ENCODE measurements around the gene NEUROD6. TPM values are rescaled to one million over a fixed set of nuclear protein-coding genes. Genes with fewer than 3 reads are reported as not detected.

NEUROD6 gene
- polyA plus RNA-seq, 1 donor (not counting 4 experiments of a cell fraction or from before 2014, with no cell fraction given), result not detected

DNA sequence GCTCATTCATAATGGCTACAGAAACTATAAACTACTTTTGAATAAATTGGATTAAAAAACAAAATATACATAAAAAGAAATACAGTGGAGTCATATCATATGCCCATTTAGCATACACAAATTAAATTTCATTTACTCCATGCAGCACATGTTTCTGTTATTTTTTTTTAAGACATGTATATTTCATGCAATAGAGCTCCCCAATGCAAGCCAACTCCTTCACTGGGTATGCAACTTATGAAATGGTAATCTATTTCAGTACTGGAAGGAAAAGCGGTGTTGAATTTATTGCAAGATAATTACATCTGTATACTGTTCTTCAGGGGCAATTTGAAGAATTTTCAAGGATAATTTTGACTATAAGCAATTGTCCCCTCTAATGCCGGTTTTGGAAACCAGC is 49.9 kb downstream of the NEUROD6 start:
- Histone ChIP-seq H3K27me3 (ENCODE audit: control insufficient read depth, extremely low read depth, insufficient read depth, low read length) (no peaks in the 10 kb centered on the region), H3K27ac (ENCODE audit: control insufficient read depth, insufficient read depth, low read length) (no peak overlapping the region), H3K4me1 (ENCODE audit: control insufficient read depth, extremely low read depth, insufficient read depth, low read length) (no peaks in the 10 kb centered on the region), H3K4me2 (ENCODE audit: control insufficient read depth, extremely low read depth, insufficient read depth, low read depth, low read length) (no peak overlapping the region), H2AFZ (ENCODE audit: control insufficient read depth, low read length) (no peak overlapping the region), H3K36me3 (ENCODE audit: control insufficient read depth in 2 of 2, extremely low read depth in 1 of 2, insufficient read depth in 2 of 2, low read length in 2 of 2) (no peaks in the 10 kb centered on the region), H3K4me3 (ENCODE audit: control insufficient read depth in 2 of 3, extremely low read depth in 1 of 3, insufficient read depth in 2 of 3, low read depth in 1 of 3, low read length in 3 of 3) (no peak overlapping the region), H4K20me1 (ENCODE audit: control insufficient read depth, extremely low read depth, insufficient read depth, low read length) (no peaks in the 10 kb centered on the region), H3K9ac (ENCODE audit: control insufficient read depth, extremely low read depth, insufficient read depth, low read length) (no peak overlapping the region), H3K9me3 (ENCODE audit: control insufficient read depth, low read depth, low read length) (no peaks in the 10 kb centered on the region), H3K79me2 (ENCODE audit: control insufficient read depth, insufficient read depth, low read length) (no peaks in the 10 kb centered on the region), H3K9me1 (ENCODE audit: control insufficient read depth, extremely low read depth, insufficient read depth, low read length) (no peaks in the 10 kb centered on the region)
- DNase-seq (ENCODE audit: low read depth, low spot score), result no peak
- no peak for FAIRE-seq
- TF ChIP-seq, protein P1, sequence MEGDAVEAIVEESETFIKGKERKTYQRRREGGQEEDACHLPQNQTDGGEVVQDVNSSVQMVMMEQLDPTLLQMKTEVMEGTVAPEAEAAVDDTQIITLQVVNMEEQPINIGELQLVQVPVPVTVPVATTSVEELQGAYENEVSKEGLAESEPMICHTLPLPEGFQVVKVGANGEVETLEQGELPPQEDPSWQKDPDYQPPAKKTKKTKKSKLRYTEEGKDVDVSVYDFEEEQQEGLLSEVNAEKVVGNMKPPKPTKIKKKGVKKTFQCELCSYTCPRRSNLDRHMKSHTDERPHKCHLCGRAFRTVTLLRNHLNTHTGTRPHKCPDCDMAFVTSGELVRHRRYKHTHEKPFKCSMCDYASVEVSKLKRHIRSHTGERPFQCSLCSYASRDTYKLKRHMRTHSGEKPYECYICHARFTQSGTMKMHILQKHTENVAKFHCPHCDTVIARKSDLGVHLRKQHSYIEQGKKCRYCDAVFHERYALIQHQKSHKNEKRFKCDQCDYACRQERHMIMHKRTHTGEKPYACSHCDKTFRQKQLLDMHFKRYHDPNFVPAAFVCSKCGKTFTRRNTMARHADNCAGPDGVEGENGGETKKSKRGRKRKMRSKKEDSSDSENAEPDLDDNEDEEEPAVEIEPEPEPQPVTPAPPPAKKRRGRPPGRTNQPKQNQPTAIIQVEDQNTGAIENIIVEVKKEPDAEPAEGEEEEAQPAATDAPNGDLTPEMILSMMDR (optimal IDR thresholded peaks at IDR 0.05 in 1 of 3, IDR thresholded peaks at IDR 0.05 in 1 of 3, conservative IDR thresholded peaks at IDR 0.05 in 1 of 3; ENCODE audit: extremely low read depth in 1 of 3, insufficient read depth in 2 of 3, low read length in 3 of 3), result no peak
- TF ChIP-seq EZH2 (IDR thresholded peaks at IDR 0.05; ENCODE audit: low read length), result no peak
- dilution Hi-C loops (cut with MboI; ENCODE audit: extremely low pct_ligation_motif_present, low sequenced_read_pairs), result no loop called here

Small RNA genes lying within 50 kb of the gene (small RNA-seq; reads per million reads assigned to genes)
- 0 reads per million in 3 experiments for gene AC006380.1 (ENCODE audit: insufficient read length in 3 of 3, low read depth in 3 of 3, low replicate concordance in 1 of 3)

Other genes starting within 250 kb of the NEUROD6 start
- 0.01 TPM in 1 of 3 replicates, not detected in the others for gene ITPRID1, start 173.4 kb upstream of the NEUROD6 start, polyA plus RNA-seq